HEK293 (cell line): ENCODE results near the gene BPIFB2.

Experiments used
- CTCF ChIA-PET: fragments of 350-600 bp; formaldehyde crosslinking; extraction: SDS; loops from one replicate; lab custom pipeline; 2021; ENCODE audit warnings: antibody characterized with exemption; lab: Yijun Ruan, JAX
- POLR2A ChIA-PET: fragments of 300-600 bp; formaldehyde crosslinking; extraction: SDS; loops from one replicate; lab custom pipeline; 2020; ENCODE audit warnings: antibody characterized with exemption, inconsistent platforms; lab: Yijun Ruan, JAX
- H3K27ac ChIP-seq: fragments of 200-500 bp; sonication (Bioruptor generic); 2 replicates; pipeline ENCODE4 v1.5.1; 2014; ENCODE audit warnings: low read depth, low read length, control low read depth, inconsistent platforms; ENCODE audit errors: extremely low read depth
- H3K36me3 ChIP-seq, 2 experiments: fragments of 200-500 bp in 1 of 2; sonication (Bioruptor generic) in 1 of 2; 1 replicate in 1 of 2; 2 replicates in 1 of 2; pipeline ENCODE4 v1.5.1; 2014 to 2017; ENCODE audit warnings: inconsistent platforms in 2 of 2, low read length in 2 of 2; ENCODE audit not compliant: control insufficient read depth in 2 of 2, insufficient read depth in 1 of 2
- H3K4me1 ChIP-seq: fragments of 200-500 bp; sonication (Bioruptor generic); 2 replicates; pipeline ENCODE4 v1.5.1; 2014; ENCODE audit warnings: mild to moderate bottlenecking, low read length, inconsistent platforms; ENCODE audit not compliant: control insufficient read depth, insufficient read depth
- H3K4me3 ChIP-seq: 2 replicates; pipeline ENCODE4 v1.5.1; 2011; ENCODE audit warnings: low read depth, mild to moderate bottlenecking, control low read depth, low read length, moderate library complexity
- H3K9me3 ChIP-seq: fragments of 200-500 bp; sonication (Bioruptor generic); 2 replicates; pipeline ENCODE4 v1.5.1; 2014; ENCODE audit warnings: low read depth, low read length, inconsistent platforms; ENCODE audit not compliant: control insufficient read depth, insufficient read depth
- FEZF1 ChIP-seq: fragments of 450-650 bp; formaldehyde crosslinking; IDR thresholded peaks from 2 replicates; pipeline ENCODE4 v1.5.1; 2016; ENCODE audit warnings: missing biosample characterization, missing genetic modification characterization
- GFI1B ChIP-seq: fragments of 450-650 bp; formaldehyde crosslinking; IDR thresholded peaks from 2 replicates; pipeline ENCODE4 v1.5.1; 2016; ENCODE audit warnings: missing biosample characterization, missing genetic modification characterization
- KLF8 ChIP-seq: fragments of 450-650 bp; formaldehyde crosslinking; IDR thresholded peaks from 2 replicates; pipeline ENCODE4 v1.5.1; 2016; ENCODE audit warnings: missing biosample characterization, missing genetic modification characterization
- PRDM1 ChIP-seq: fragments of 450-650 bp; formaldehyde crosslinking; IDR thresholded peaks from 2 replicates; pipeline ENCODE4; 2016; ENCODE audit warnings: missing biosample characterization, missing genetic modification characterization
- SP7 ChIP-seq: fragments of 450-650 bp; formaldehyde crosslinking; IDR thresholded peaks from 2 replicates; pipeline ENCODE4 v1.5.1; 2016; ENCODE audit warnings: missing biosample characterization, missing genetic modification characterization
- ZBTB17 ChIP-seq: fragments of 450-650 bp; formaldehyde crosslinking; IDR thresholded peaks from 2 replicates; pipeline ENCODE4 v1.5.1; 2016; ENCODE audit warnings: missing biosample characterization, missing genetic modification characterization
- ZEB2 ChIP-seq: fragments of 450-650 bp; formaldehyde crosslinking; IDR thresholded peaks from 2 replicates; pipeline ENCODE4 v1.5.1; 2016; ENCODE audit warnings: missing biosample characterization, missing genetic modification characterization
- ZFP3 ChIP-seq: fragments of 450-650 bp; formaldehyde crosslinking; IDR thresholded peaks from 2 replicates; pipeline ENCODE4 v1.5.1; 2016; ENCODE audit warnings: low read depth, missing biosample characterization, missing genetic modification characterization
- ZFP41 ChIP-seq: fragments of 450-650 bp; formaldehyde crosslinking; IDR thresholded peaks from 2 replicates; pipeline ENCODE4 v1.5.1; 2016; ENCODE audit warnings: missing biosample characterization, missing genetic modification characterization, borderline replicate concordance
- ZNF133 ChIP-seq: fragments of 450-650 bp; formaldehyde crosslinking; IDR thresholded peaks from 2 replicates; pipeline ENCODE4 v1.5.1; 2016; ENCODE audit warnings: missing biosample characterization, missing genetic modification characterization
- ZNF174 ChIP-seq: fragments of 450-650 bp; formaldehyde crosslinking; IDR thresholded peaks from 2 replicates; pipeline ENCODE4 v1.5.0; 2017; ENCODE audit warnings: missing biosample characterization, mild to moderate bottlenecking, missing genetic modification characterization
- ZNF2 ChIP-seq: fragments of 450-650 bp; formaldehyde crosslinking; IDR thresholded peaks from 2 replicates; pipeline ENCODE4 v1.5.1; 2016; ENCODE audit warnings: missing biosample characterization, missing genetic modification characterization
- ZNF239 ChIP-seq: fragments of 450-650 bp; formaldehyde crosslinking; IDR thresholded peaks from 2 replicates; pipeline ENCODE4 v1.5.1; 2016; ENCODE audit warnings: missing biosample characterization, missing genetic modification characterization
- ZNF280D ChIP-seq: fragments of 450-650 bp; formaldehyde crosslinking; IDR thresholded peaks from 2 replicates; pipeline ENCODE4 v1.5.1; 2016; ENCODE audit warnings: missing biosample characterization, missing genetic modification characterization
- ZNF341 ChIP-seq: fragments of 450-650 bp; formaldehyde crosslinking; IDR thresholded peaks from 2 replicates; pipeline ENCODE4; 2016; ENCODE audit warnings: low read depth, missing biosample characterization, missing genetic modification characterization
- ZNF473 ChIP-seq: fragments of 450-650 bp; formaldehyde crosslinking; IDR thresholded peaks from 2 replicates; pipeline ENCODE4 v1.5.1; 2017; ENCODE audit warnings: missing biosample characterization, missing genetic modification characterization
- ZNF548 ChIP-seq: fragments of 450-650 bp; formaldehyde crosslinking; IDR thresholded peaks from 2 replicates; pipeline ENCODE4 v1.5.1; 2016; ENCODE audit warnings: missing biosample characterization, missing genetic modification characterization
- ZNF571 ChIP-seq: fragments of 450-650 bp; formaldehyde crosslinking; IDR thresholded peaks from 2 replicates; pipeline ENCODE4 v1.5.0; 2017; ENCODE audit warnings: missing biosample characterization, missing genetic modification characterization
- ZNF639 ChIP-seq: fragments of 450-650 bp; formaldehyde crosslinking; IDR thresholded peaks from 2 replicates; pipeline ENCODE4 v1.5.1; 2016; ENCODE audit warnings: missing biosample characterization, missing genetic modification characterization
- ZNF660 ChIP-seq: fragments of 450-650 bp; IDR thresholded peaks from 2 replicates; pipeline ENCODE4 v1.5.1; 2018; ENCODE audit warnings: missing biosample characterization, mild to moderate bottlenecking, missing genetic modification characterization
- ZNF701 ChIP-seq: fragments of 450-650 bp; formaldehyde crosslinking; IDR thresholded peaks from 2 replicates; pipeline ENCODE4 v1.5.1; 2016; ENCODE audit warnings: missing biosample characterization, missing genetic modification characterization
- ZNF785 ChIP-seq: fragments of 450-650 bp; formaldehyde crosslinking; IDR thresholded peaks from 2 replicates; pipeline ENCODE4 v1.5.1; 2016; ENCODE audit warnings: missing biosample characterization, missing genetic modification characterization
- ZNF792 ChIP-seq: fragments of 450-650 bp; formaldehyde crosslinking; IDR thresholded peaks from 2 replicates; pipeline ENCODE4 v1.5.1; 2016; ENCODE audit warnings: missing biosample characterization, missing genetic modification characterization

Gene BPIFB2

GRCh38 chr20:33015700-33016580, 8.4 kb downstream of the BPIFB2 start (continued):
- TF ChIP-seq ZNF792 (tag by site-specific recombination) (no peak), ZNF701 (no peak)
- TF ChIP-seq, all 188 proteins: peak for 0

GRCh38 chr20:33016581-33017109, 9.1 kb downstream of the BPIFB2 start:
- H3K27ac ChIP-seq: no peak overlapping the region
- H3K36me3 ChIP-seq: no peaks in the 10 kb centered on the region
- TF ChIP-seq FEZF1 (tag by site-specific recombination): no peak
- no peak for TF ChIP-seq ZBTB17 (tag by site-specific recombination)
- TF ChIP-seq KLF8 (tag by site-specific recombination): no peak
- no peak for TF ChIP-seq SP7
- TF ChIP-seq ZFP41 (tag by site-specific recombination): no peak
- no peak for TF ChIP-seq ZEB2 (tag by site-specific recombination)
- TF ChIP-seq PRDM1: no peak
- no peak for TF ChIP-seq ZFP3 (tag by site-specific recombination)
- no peak for TF ChIP-seq ZNF660
- no peak for TF ChIP-seq ZNF239 (tag by site-specific recombination)
- TF ChIP-seq ZNF473 (tag by site-specific recombination): no peak
- no peak for TF ChIP-seq ZNF174 (tag by site-specific recombination)
- TF ChIP-seq ZNF571: no peak
- no peak for TF ChIP-seq ZNF785 (tag by site-specific recombination)
- no peak for TF ChIP-seq ZNF548 (tag by site-specific recombination)
- ChIA-PET CTCF (no interaction called here), POLR2A (no interaction called here)
- H3K9me3 ChIP-seq: no peaks in the 10 kb centered on the region
- H3K4me1 ChIP-seq: no peaks in the 10 kb centered on the region
- H3K4me3 ChIP-seq: no peak overlapping the region

GRCh38 chr20:33017542-33017941, 10.0 kb downstream of the BPIFB2 start:
- Histone ChIP-seq H3K36me3 (no peaks in the 10 kb centered on the region), H3K4me3 (no peak overlapping the region), H3K4me1 (no peaks in the 10 kb centered on the region), H3K27ac (no peak overlapping the region), H3K9me3 (no peaks in the 10 kb centered on the region)
- TF ChIP-seq ZNF133 (tag by site-specific recombination) (no peak), ZNF280D (tag by site-specific recombination) (no peak), GFI1B (no peak), ZNF341 (tag by site-specific recombination) (no peak), ZNF639 (tag by site-specific recombination) (no peak), ZNF2 (tag by site-specific recombination) (no peak)
- POLR2A ChIA-PET: no interaction called here
- CTCF ChIA-PET: no interaction called here
